Glomerular endothelial cell (primary cell): Measurements from ENCODE around the gene BTG3. TPM values are rescaled to one million over a fixed set of nuclear protein-coding genes. Genes with fewer than 3 reads are reported as not detected.

Experiments
- total RNA-seq: library from RNA; depleted of rRNA; stranded (reverse); fragments of >200 nt; gene quantifications from 2 replicates; pipeline ENCODE4 v1.2.3, GENCODE V29; 2015

The BTG3 gene
- total RNA-seq, 1 donor from 2014 or later, result 46.7 TPM

Other genes with a start within 250 kb of the BTG3 start
- 10.7 and 12.4 TPM in 2 replicates for gene CXADR, start 99.9 kb downstream of the BTG3 start, total RNA-seq
- 2.7 and 3.5 TPM in 2 replicates for gene C21orf91, start 206.5 kb upstream of the BTG3 start, total RNA-seq